Fibroblast of lung (primary cell): ENCODE measurements around the gene LMNTD2.

Experiments used
- CTCF ChIP-seq, 2 donors: IDR thresholded peaks in 1 of 2; conservative IDR thresholded peaks in 1 of 2; 1 replicate in 1 of 2; 2 replicates in 1 of 2; pipeline ENCODE4 v1.5.1; 2011 to 2012; ENCODE audit warnings: low read length in 2 of 2, control low read depth in 1 of 2, inconsistent platforms in 1 of 2, low read depth in 1 of 2, mild to moderate bottlenecking in 1 of 2
- EZH2 ChIP-seq: IDR thresholded peaks from 2 replicates; pipeline ENCODE4 v1.5.1; 2012; ENCODE audit warnings: low read length, control low read depth, mild to moderate bottlenecking; ENCODE audit errors: missing control alignments

GRCh38 chr11:526192-526591 lies 34.3 kb downstream of the LMNTD2 start:
- TF ChIP-seq CTCF (conservative IDR thresholded peaks at IDR 0.05 in 1 of 2, IDR thresholded peaks at IDR 0.05 in 1 of 2; ENCODE audit: low read depth in 1 of 2, low read length in 2 of 2) = no peak
- no peak for TF ChIP-seq EZH2
